Measurements from ENCODE around the gene NSL1. TPM values are rescaled to one million over a fixed set of nuclear protein-coding genes. Genes with fewer than 3 reads are reported as not detected.
A peak's percentile ranks its signal among the peaks of the same experiment; 100 is the strongest.

The NSL1 gene
- total and polyA plus RNA-seq, 2 donors (not counting 1 experiment from before 2014, with no cell fraction given) = 20.5 to 45.9 TPM

- H3K4me3 Mint-ChIP-seq = no peak overlapping the region
- Histone ChIP-seq H3K9ac (ENCODE audit: low read length) (no peak overlapping the region), H3K27me3 (replicated peaks in 1 of 4; ENCODE audit: control extremely low read depth in 1 of 4, control insufficient read depth in 3 of 4, insufficient read depth in 4 of 4, low read length in 3 of 4) (no peaks in the 10 kb centered on the region), H2AFZ (ENCODE audit: insufficient read depth, low read depth, low read length, poor library complexity, severe bottlenecking) (no peak overlapping the region), H3K4me3 (ENCODE audit: control extremely low read depth in 1 of 5, extremely low read depth in 1 of 5, insufficient read depth in 1 of 5, low read depth in 2 of 5, low read length in 4 of 5) (no peak overlapping the region), H3K4me2 (replicated peaks; ENCODE audit: low read depth, low read length, poor library complexity, severe bottlenecking) (no peak overlapping the region), H3K4me1 (ENCODE audit: control insufficient read depth in 2 of 2, insufficient read depth in 2 of 2, low read length in 2 of 2) (peaks cover 2 to 4% of the 10 kb centered on the region in 2 donors), H3K27ac (ENCODE audit: low read length in 2 of 2) (no peak overlapping the region), H3K36me3 (replicated peaks in 1 of 2; ENCODE audit: control extremely low read depth in 1 of 2, control insufficient read depth in 1 of 2, extremely low read depth in 1 of 2, insufficient read depth in 2 of 2, low read length in 1 of 2) (peaks cover 5 to 8% of the 10 kb centered on the region in 2 experiments), H3K79me2 (ENCODE audit: control insufficient read depth, insufficient read depth, low read length) (peaks cover 72% of the 10 kb centered on the region), H3K9me3 (ENCODE audit: control extremely low read depth in 1 of 3, control insufficient read depth in 2 of 3, insufficient read depth in 1 of 3, low read length in 2 of 3) (peaks cover 0 to 6% (median 0%) of the 10 kb centered on the region in 3 donors), H4K20me1 (ENCODE audit: control insufficient read depth, insufficient read depth, low read length, poor library complexity, severe bottlenecking) (peaks cover 39% of the 10 kb centered on the region)
- no peaks in the 10 kb centered on the region for H3K27me3 Mint-ChIP-seq
- ChIA-PET POLR2A (no interaction called here), CTCF (interaction anchor here (0.8 to 1.6 kb wide), 3 partner anchors 21 to 302 kb away, joined by 3 to 4 read pairs (median 3); no protein-coding TSS in a partner anchor)
- DNase-seq (no peak), ATAC-seq (ENCODE audit: low read depth) (no peak)
- WGBS (ENCODE audit: insufficient coverage) = 100% methylated on average over 5 of the region's 5 CpGs
- no peaks in the 10 kb centered on the region for H3K9me3 Mint-ChIP-seq (ENCODE audit: insufficient read depth)
- intact Hi-C loops (cut with micrococcal nuclease) = no loop called here
- peaks cover 3% of the 10 kb centered on the region for H3K4me1 Mint-ChIP-seq
- TF ChIP-seq EZH2 (IDR thresholded peaks at IDR 0.05; ENCODE audit: borderline replicate concordance, insufficient read depth, low read depth, low read length, poor library complexity, severe bottlenecking) = no peak
- no peak for TF ChIP-seq CTCF (IDR thresholded peaks at IDR 0.05)
- H3K27ac Mint-ChIP-seq = no peak overlapping the region
These were observed 31.9 kb downstream of the NSL1 start for GRCh38 chr1:212759683-212760082.

- no peaks in the 10 kb centered on the region for H3K36me3 ChIP-seq (replicated peaks in 1 of 2; ENCODE audit: control extremely low read depth in 1 of 2, control insufficient read depth in 1 of 2, extremely low read depth in 1 of 2, insufficient read depth in 2 of 2, low read length in 1 of 2)
- TF ChIP-seq CTCF (IDR thresholded peaks at IDR 0.05) (no peak), EZH2 (IDR thresholded peaks at IDR 0.05; ENCODE audit: borderline replicate concordance, insufficient read depth, low read depth, low read length, poor library complexity, severe bottlenecking) (no peak)
- H3K9me3 ChIP-seq (ENCODE audit: control extremely low read depth in 1 of 3, control insufficient read depth in 2 of 3, insufficient read depth in 1 of 3, low read length in 2 of 3) = no peaks in the 10 kb centered on the region
- 17% methylated on average over 1 of the region's 1 CpG for WGBS (ENCODE audit: insufficient coverage)
- H4K20me1 ChIP-seq (ENCODE audit: control insufficient read depth, insufficient read depth, low read length, poor library complexity, severe bottlenecking) = peaks cover 17% of the 10 kb centered on the region
- H3K4me3 Mint-ChIP-seq = no peak overlapping the region
- CTCF ChIA-PET = interaction anchor here (1.2 to 1.6 kb wide), 2 partner anchors 53 to 89 kb away, joined by 3 to 4 read pairs; no protein-coding TSS in a partner anchor
- intact Hi-C loops (cut with micrococcal nuclease) = loop anchor here (5.0 kb wide), 1 partner anchor 38 kb away; the partner anchor contains the start of genes NSL1 and TATDN3
- POLR2A ChIA-PET = no interaction called here
- DNase-seq = no peak
- no peak overlapping the region for H3K4me3 ChIP-seq (ENCODE audit: control extremely low read depth in 1 of 5, extremely low read depth in 1 of 5, insufficient read depth in 1 of 5, low read depth in 2 of 5, low read length in 4 of 5)
- H3K9me3 Mint-ChIP-seq (ENCODE audit: insufficient read depth) = no peaks in the 10 kb centered on the region
- peak overlapping the region; percentile 73 for H3K27ac Mint-ChIP-seq
- peaks cover 34 to 38% of the 10 kb centered on the region in 2 donors for H3K4me1 ChIP-seq (ENCODE audit: control insufficient read depth in 2 of 2, insufficient read depth in 2 of 2, low read length in 2 of 2)
- H3K9ac ChIP-seq (ENCODE audit: low read length) = no peak overlapping the region
- H3K27me3 Mint-ChIP-seq = no peaks in the 10 kb centered on the region
- peaks cover 31% of the 10 kb centered on the region for H3K79me2 ChIP-seq (ENCODE audit: control insufficient read depth, insufficient read depth, low read length)
- peak overlapping the region; percentile 45 to 77 for H3K27ac ChIP-seq (ENCODE audit: low read length in 2 of 2)
- no peak for ATAC-seq (ENCODE audit: low read depth)
- no peak overlapping the region for H2AFZ ChIP-seq (ENCODE audit: insufficient read depth, low read depth, low read length, poor library complexity, severe bottlenecking)
- H3K4me2 ChIP-seq (replicated peaks; ENCODE audit: low read depth, low read length, poor library complexity, severe bottlenecking) = peak overlapping the region; percentile 52
- peaks cover 34% of the 10 kb centered on the region for H3K4me1 Mint-ChIP-seq
- no peaks in the 10 kb centered on the region for H3K27me3 ChIP-seq (replicated peaks in 1 of 4; ENCODE audit: control extremely low read depth in 1 of 4, control insufficient read depth in 3 of 4, insufficient read depth in 4 of 4, low read length in 3 of 4)
These were observed 36.9 kb downstream of the NSL1 start for GRCh38 chr1:212754680-212755079.

All from B cell (primary cell).